ENCODE measurements around the gene DYNC1LI1.

DNA sequence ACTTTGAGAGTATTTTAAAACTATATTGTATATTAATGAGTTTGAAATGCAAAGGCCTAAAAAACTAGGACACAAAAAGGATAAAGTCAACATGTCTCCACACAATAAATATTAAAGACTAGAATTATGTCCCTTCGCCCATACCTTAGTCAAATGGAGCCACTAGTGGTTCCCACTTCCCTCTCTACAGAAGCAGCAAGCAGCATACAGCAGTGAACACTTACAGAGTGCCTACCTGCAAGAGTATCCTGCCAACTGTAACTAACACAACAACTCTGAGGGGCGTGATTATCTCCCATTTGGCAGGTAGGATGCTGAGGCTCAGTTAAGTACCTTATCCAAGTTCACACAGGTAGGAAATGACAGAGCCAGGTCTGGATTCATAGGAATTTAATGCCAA lies 17.2 kb downstream of the DYNC1LI1 start:
- TF ChIP-seq, protein P1, sequence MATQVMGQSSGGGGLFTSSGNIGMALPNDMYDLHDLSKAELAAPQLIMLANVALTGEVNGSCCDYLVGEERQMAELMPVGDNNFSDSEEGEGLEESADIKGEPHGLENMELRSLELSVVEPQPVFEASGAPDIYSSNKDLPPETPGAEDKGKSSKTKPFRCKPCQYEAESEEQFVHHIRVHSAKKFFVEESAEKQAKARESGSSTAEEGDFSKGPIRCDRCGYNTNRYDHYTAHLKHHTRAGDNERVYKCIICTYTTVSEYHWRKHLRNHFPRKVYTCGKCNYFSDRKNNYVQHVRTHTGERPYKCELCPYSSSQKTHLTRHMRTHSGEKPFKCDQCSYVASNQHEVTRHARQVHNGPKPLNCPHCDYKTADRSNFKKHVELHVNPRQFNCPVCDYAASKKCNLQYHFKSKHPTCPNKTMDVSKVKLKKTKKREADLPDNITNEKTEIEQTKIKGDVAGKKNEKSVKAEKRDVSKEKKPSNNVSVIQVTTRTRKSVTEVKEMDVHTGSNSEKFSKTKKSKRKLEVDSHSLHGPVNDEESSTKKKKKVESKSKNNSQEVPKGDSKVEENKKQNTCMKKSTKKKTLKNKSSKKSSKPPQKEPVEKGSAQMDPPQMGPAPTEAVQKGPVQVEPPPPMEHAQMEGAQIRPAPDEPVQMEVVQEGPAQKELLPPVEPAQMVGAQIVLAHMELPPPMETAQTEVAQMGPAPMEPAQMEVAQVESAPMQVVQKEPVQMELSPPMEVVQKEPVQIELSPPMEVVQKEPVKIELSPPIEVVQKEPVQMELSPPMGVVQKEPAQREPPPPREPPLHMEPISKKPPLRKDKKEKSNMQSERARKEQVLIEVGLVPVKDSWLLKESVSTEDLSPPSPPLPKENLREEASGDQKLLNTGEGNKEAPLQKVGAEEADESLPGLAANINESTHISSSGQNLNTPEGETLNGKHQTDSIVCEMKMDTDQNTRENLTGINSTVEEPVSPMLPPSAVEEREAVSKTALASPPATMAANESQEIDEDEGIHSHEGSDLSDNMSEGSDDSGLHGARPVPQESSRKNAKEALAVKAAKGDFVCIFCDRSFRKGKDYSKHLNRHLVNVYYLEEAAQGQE (IDR thresholded peaks at IDR 0.05): no peak
- TF ChIP-seq, protein P2, sequence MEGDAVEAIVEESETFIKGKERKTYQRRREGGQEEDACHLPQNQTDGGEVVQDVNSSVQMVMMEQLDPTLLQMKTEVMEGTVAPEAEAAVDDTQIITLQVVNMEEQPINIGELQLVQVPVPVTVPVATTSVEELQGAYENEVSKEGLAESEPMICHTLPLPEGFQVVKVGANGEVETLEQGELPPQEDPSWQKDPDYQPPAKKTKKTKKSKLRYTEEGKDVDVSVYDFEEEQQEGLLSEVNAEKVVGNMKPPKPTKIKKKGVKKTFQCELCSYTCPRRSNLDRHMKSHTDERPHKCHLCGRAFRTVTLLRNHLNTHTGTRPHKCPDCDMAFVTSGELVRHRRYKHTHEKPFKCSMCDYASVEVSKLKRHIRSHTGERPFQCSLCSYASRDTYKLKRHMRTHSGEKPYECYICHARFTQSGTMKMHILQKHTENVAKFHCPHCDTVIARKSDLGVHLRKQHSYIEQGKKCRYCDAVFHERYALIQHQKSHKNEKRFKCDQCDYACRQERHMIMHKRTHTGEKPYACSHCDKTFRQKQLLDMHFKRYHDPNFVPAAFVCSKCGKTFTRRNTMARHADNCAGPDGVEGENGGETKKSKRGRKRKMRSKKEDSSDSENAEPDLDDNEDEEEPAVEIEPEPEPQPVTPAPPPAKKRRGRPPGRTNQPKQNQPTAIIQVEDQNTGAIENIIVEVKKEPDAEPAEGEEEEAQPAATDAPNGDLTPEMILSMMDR (IDR thresholded peaks at IDR 0.05; ENCODE audit: low read depth, low read length, missing input control): no peak
- TF ChIP-seq RAD21 (IDR thresholded peaks at IDR 0.05) (no peak), JUND (IDR thresholded peaks at IDR 0.05) (no peak), EGR1 (IDR thresholded peaks at IDR 0.05; ENCODE audit: low read depth in 2 of 2) (no peak), YY1 (IDR thresholded peaks at IDR 0.05) (no peak), HNF4A (conservative IDR thresholded peaks at IDR 0.05) (no peak), HNF4G (IDR thresholded peaks at IDR 0.05) (no peak), GABPA (IDR thresholded peaks at IDR 0.05 in 1 of 2, conservative IDR thresholded peaks at IDR 0.05 in 1 of 2) (no peak)
- TF ChIP-seq, protein P3, sequence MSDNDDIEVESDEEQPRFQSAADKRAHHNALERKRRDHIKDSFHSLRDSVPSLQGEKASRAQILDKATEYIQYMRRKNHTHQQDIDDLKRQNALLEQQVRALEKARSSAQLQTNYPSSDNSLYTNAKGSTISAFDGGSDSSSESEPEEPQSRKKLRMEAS (IDR thresholded peaks at IDR 0.05): no peak
- TF ChIP-seq, protein P4, sequence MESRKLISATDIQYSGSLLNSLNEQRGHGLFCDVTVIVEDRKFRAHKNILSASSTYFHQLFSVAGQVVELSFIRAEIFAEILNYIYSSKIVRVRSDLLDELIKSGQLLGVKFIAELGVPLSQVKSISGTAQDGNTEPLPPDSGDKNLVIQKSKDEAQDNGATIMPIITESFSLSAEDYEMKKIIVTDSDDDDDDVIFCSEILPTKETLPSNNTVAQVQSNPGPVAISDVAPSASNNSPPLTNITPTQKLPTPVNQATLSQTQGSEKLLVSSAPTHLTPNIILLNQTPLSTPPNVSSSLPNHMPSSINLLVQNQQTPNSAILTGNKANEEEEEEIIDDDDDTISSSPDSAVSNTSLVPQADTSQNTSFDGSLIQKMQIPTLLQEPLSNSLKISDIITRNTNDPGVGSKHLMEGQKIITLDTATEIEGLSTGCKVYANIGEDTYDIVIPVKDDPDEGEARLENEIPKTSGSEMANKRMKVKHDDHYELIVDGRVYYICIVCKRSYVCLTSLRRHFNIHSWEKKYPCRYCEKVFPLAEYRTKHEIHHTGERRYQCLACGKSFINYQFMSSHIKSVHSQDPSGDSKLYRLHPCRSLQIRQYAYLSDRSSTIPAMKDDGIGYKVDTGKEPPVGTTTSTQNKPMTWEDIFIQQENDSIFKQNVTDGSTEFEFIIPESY (IDR thresholded peaks at IDR 0.05): no peak
